Smooth muscle cell of the brain vasculature (primary cell): ENCODE data around the gene CD151.

Experiments
- DNase-seq: peaks from one replicate; pipeline ENCODE4 v3.0.0-alpha.2; 2012; ENCODE audit warnings: low read depth, low spot score

CD151 gene

GRCh38 chr11:843086-843734 is 10.5 kb downstream of the CD151 start:
- no peak for DNase-seq

GRCh38 chr11:843818-844692 is 11.3 kb downstream of the CD151 start:
- peak; percentile 77 for DNase-seq

- DNase-seq, result peak; percentile 82
Observed at GRCh38 chr11:844693-845644, 12.2 kb downstream of the CD151 start.

- DNase-seq, result no peak
Observed at GRCh38 chr11:845872-846495, 13.2 kb downstream of the CD151 start.

GRCh38 chr11:846496-847098 is 13.8 kb downstream of the CD151 start:
- no peak for DNase-seq

GRCh38 chr11:847876-848275 is 15.1 kb downstream of the CD151 start:
- no peak for DNase-seq

GRCh38 chr11:848380-848931 is 15.7 kb downstream of the CD151 start:
- DNase-seq, result no peak

GRCh38 chr11:849104-849824 is 16.5 kb downstream of the CD151 start:
- no peak for DNase-seq

GRCh38 chr11:849951-850774 is 17.4 kb downstream of the CD151 start:
- DNase-seq, result no peak

- DNase-seq, result no peak
Observed at GRCh38 chr11:850775-851763, 18.3 kb downstream of the CD151 start.

GRCh38 chr11:852762-853161 is 20.0 kb downstream of the CD151 start:
- no peak for DNase-seq

GRCh38 chr11:853682-854448 is 21.1 kb downstream of the CD151 start:
- no peak for DNase-seq

GRCh38 chr11:854601-855329 is 22.0 kb downstream of the CD151 start:
- no peak for DNase-seq

- DNase-seq, result no peak
Observed at GRCh38 chr11:855330-855674, 22.6 kb downstream of the CD151 start.

GRCh38 chr11:855796-856195 is 23.0 kb downstream of the CD151 start:
- DNase-seq, result no peak

GRCh38 chr11:856397-856796 is 23.6 kb downstream of the CD151 start:
- DNase-seq, result no peak
